Measurements from ENCODE around the gene STYK1.

The STYK1 gene

GRCh38 chr12:10718279-10718821 lies 44.5 kb upstream of the STYK1 start:
- TF ChIP-seq Cebpa-rat (IDR thresholded peaks at IDR 0.05), result no peak
- Histone ChIP-seq H3K27ac (peak overlapping the region in 2 of 11 experiments; percentile 12 to 41; a peak in 2 of 22 replicates), H3K4me2 (peak overlapping the region in 10 of 11 experiments; percentile 3 to 96 (median 86); a peak in 18 of 22 replicates), H3K36me3 (peaks cover 45 to 64% (median 57%) of the 10 kb centered on the region in 11 experiments), H3K9ac (peak overlapping the region in 3 of 11 experiments; percentile 5 to 68 (median 21); a peak in 1 of 22 replicates), H3K9me3 (replicated peaks in 1 of 11) (no peaks in the 10 kb centered on the region), H3K4me3 (peak overlapping the region in 1 of 10 experiments; percentile 10; a peak in 1 of 20 replicates), H3K4me1 (peaks cover 34 to 55% (median 46%) of the 10 kb centered on the region in 10 experiments), H4K20me1 (peaks cover 47 to 87% (median 78%) of the 10 kb centered on the region in 11 experiments), H3K27me3 (no peaks in the 10 kb centered on the region)

DNA sequence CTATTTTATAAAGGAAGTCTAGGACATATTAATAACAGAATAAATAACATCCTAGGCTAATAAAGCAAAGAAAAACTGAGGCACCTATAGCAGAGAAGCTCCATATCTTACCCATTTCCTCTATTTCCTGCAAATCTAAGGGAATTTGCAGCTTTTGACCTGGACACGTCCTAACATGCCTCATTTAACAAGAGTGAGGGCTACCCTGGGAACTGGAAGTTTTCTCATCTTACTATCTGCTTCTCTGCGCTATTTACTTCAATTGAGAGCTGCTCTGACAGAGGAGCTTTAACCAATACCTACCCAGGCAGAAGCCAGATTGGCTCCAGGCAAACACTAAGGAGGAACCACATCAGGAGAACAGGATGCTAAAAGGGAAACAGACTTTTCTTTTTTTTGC lies 43.6 kb upstream of the STYK1 start:
- no peak for TF ChIP-seq Cebpa-rat (IDR thresholded peaks at IDR 0.05)
- Histone ChIP-seq H3K27me3 (no peaks in the 10 kb centered on the region), H3K4me2 (peak overlapping the region in 10 of 11 experiments; percentile 1 to 96 (median 24); a peak in 11 of 22 replicates), H3K4me1 (peaks cover 34 to 55% (median 46%) of the 10 kb centered on the region in 10 experiments), H3K4me3 (no peak overlapping the region), H3K9ac (no peak overlapping the region), H4K20me1 (peaks cover 47 to 95% (median 85%) of the 10 kb centered on the region in 11 experiments), H3K27ac (0 out of 22 replicates have a peak overlapping the region, but pooled peaks of 1 of the 11 experiments have one; percentile 12), H3K9me3 (replicated peaks in 1 of 11) (no peaks in the 10 kb centered on the region), H3K36me3 (peaks cover 54 to 74% (median 66%) of the 10 kb centered on the region in 11 experiments)

DNA sequence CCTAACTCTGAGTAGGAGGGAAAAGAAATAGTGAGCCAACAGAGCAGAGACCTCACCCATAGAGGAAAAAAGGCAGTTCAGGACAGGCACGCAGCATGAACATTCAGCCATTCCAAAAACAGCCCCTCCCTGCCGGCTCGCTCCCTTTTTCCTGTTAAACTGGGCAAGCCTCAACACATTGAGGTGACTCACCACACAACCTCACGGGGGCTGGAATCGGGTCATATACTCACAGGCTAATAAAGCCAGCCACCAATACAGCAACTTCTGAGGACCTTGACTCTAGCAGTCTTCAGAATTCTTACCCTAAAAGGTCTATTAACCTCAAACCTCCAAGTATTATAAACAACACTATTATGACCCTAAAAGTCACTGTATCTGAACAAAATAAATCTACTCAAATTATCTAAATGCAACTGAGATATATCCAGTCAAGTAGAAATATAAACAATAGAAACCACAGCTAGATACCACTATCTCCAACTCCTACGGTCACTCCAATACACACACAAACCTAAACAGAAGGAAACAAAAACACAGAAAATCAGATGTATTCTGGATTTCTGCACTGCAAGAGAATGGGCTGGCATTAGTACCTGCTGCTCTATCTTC lies 43.0 kb upstream of the STYK1 start:
- no peak overlapping the region for H3K27ac ChIP-seq
- H4K20me1 ChIP-seq, result peaks cover 47 to 100% (median 88%) of the 10 kb centered on the region in 11 experiments
- H3K4me1 ChIP-seq, result peaks cover 34 to 53% (median 46%) of the 10 kb centered on the region in 10 experiments
- H3K4me2 ChIP-seq, result peak overlapping the region in 4 of 11 experiments; percentile 7 to 96 (median 56); a peak in 6 of 22 replicates
- no peak overlapping the region for H3K4me3 ChIP-seq
- no peaks in the 10 kb centered on the region for H3K27me3 ChIP-seq
- no peak for TF ChIP-seq Cebpa-rat (IDR thresholded peaks at IDR 0.05)
- no peak overlapping the region for H3K9ac ChIP-seq
- H3K9me3 ChIP-seq (replicated peaks in 1 of 11), result no peaks in the 10 kb centered on the region
- H3K36me3 ChIP-seq, result peaks cover 60 to 80% (median 72%) of the 10 kb centered on the region in 11 experiments

GRCh38 chr12:10716277-10716676 lies 42.4 kb upstream of the STYK1 start:
- no peak overlapping the region for H3K27ac ChIP-seq
- no peak for TF ChIP-seq Cebpa-rat (IDR thresholded peaks at IDR 0.05)

DNA sequence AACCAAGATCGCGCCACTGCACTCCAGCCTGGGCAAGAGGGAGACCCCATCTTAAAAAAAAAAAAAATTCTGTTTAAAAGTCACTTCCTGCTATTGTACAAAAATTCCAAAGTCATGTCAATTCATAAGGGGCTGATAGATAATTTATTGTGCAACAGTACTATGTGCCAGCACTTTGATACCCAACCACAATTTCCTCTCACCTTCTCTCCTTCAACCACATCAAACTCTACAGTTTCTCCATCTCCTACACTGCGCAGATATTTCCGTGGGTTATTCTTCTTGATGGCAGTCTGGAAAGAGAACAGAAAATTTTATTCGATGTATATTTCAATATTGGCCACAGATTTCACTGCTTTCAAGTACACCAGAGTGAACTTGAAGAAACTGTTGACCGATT lies 41.6 kb upstream of the STYK1 start:
- no peak for TF ChIP-seq Cebpa-rat (IDR thresholded peaks at IDR 0.05)
- peaks cover 73 to 93% (median 85%) of the 10 kb centered on the region in 11 experiments for H3K36me3 ChIP-seq

More at GRCh38 chr12:10716277-10716676, 42.4 kb upstream of the STYK1 start:
- Histone ChIP-seq H3K4me1 (peaks cover 30 to 49% (median 45%) of the 10 kb centered on the region in 10 experiments), H3K4me2 (no peak overlapping the region), H4K20me1 (peaks cover 46 to 100% (median 84%) of the 10 kb centered on the region in 11 experiments), H3K36me3 (peaks cover 66 to 85% (median 77%) of the 10 kb centered on the region in 11 experiments), H3K27me3 (no peaks in the 10 kb centered on the region), H3K9me3 (replicated peaks in 1 of 11) (no peaks in the 10 kb centered on the region), H3K9ac (no peak overlapping the region), H3K4me3 (no peak overlapping the region)

DNA sequence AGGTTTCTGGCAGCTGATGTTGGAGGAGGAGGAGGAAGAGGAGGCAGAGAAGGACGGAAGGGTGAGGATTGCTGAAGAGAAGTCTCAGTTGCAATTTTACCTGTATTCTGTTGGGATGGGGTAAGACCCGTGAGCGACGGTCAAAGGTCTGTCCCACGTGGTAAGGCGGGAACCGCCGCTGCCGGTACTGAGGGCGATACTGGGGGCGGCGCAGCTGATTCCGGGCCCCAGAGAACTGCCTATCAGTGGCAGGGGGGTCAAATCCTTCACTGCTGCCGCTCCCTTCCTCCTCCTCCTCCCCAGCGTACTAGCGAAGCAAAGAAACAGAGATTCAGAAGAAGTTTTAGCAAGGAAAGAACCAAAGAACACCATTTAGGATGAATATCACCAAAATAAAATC lies 36.0 kb upstream of the STYK1 start:
- peak overlapping the region in 5 of 11 experiments; percentile 2 to 34 (median 22); a peak in 2 of 22 replicates for H3K9ac ChIP-seq
- H3K27me3 ChIP-seq, result no peaks in the 10 kb centered on the region
- peak overlapping the region; percentile 10 to 74 (median 61); a peak in 18 of 22 replicates for H3K4me2 ChIP-seq
- peak overlapping the region in 2 of 10 experiments; percentile 3 to 27; a peak in 1 of 20 replicates for H3K4me3 ChIP-seq
- peaks cover 6 to 32% (median 22%) of the 10 kb centered on the region in 10 experiments; a peak in 19 of 20 replicates for H3K4me1 ChIP-seq
- peak overlapping the region in 8 of 11 experiments; percentile 4 to 57 (median 30); a peak in 10 of 22 replicates for H3K27ac ChIP-seq
- TF ChIP-seq Cebpa-rat (IDR thresholded peaks at IDR 0.05), result no peak
- peaks cover 97 to 100% (median 99%) of the 10 kb centered on the region in 11 experiments for H3K36me3 ChIP-seq
- peaks cover 0 to 4% (median 0%) of the 10 kb centered on the region in 11 experiments; a peak in 1 of 22 replicates for H3K9me3 ChIP-seq (replicated peaks in 1 of 11)
- peaks cover 0 to 100% (median 42%) of the 10 kb centered on the region in 11 experiments; a peak in 14 of 22 replicates for H4K20me1 ChIP-seq

More for the DNA sequence above, 41.6 kb upstream of the STYK1 start:
- Histone ChIP-seq H3K4me1 (peaks cover 22 to 42% (median 38%) of the 10 kb centered on the region in 10 experiments), H3K9me3 (replicated peaks in 1 of 11) (peaks cover 0 to under 1% (median 0%) of the 10 kb centered on the region in 11 experiments; a peak in 1 of 22 replicates), H4K20me1 (peaks cover 39 to 100% (median 77%) of the 10 kb centered on the region in 11 experiments), H3K4me2 (no peak overlapping the region), H3K9ac (no peak overlapping the region), H3K27ac (no peak overlapping the region), H3K27me3 (no peaks in the 10 kb centered on the region), H3K4me3 (no peak overlapping the region)

GRCh38 chr12:10708862-10709261 lies 35.0 kb upstream of the STYK1 start:
- no peak for TF ChIP-seq Cebpa-rat (IDR thresholded peaks at IDR 0.05)
- Histone ChIP-seq H3K27me3 (no peaks in the 10 kb centered on the region), H3K4me1 (peaks cover 6 to 32% (median 22%) of the 10 kb centered on the region in 10 experiments; a peak in 19 of 20 replicates), H3K9ac (peak overlapping the region in 3 of 11 experiments; percentile 21 to 34 (median 24); a peak in 4 of 22 replicates), H4K20me1 (peaks cover 0 to 100% (median 42%) of the 10 kb centered on the region in 11 experiments; a peak in 14 of 22 replicates), H3K27ac (peak overlapping the region in 7 of 11 experiments; percentile 1 to 57 (median 33); a peak in 10 of 22 replicates), H3K4me2 (peak overlapping the region in 8 of 11 experiments; percentile 13 to 74 (median 66); a peak in 16 of 22 replicates), H3K36me3 (peaks cover 97 to 100% (median 99%) of the 10 kb centered on the region in 11 experiments), H3K4me3 (peak overlapping the region in 1 of 10 experiments; percentile 3; a peak in 1 of 20 replicates), H3K9me3 (replicated peaks in 1 of 11) (peaks cover 0 to 4% (median 0%) of the 10 kb centered on the region in 11 experiments; a peak in 1 of 22 replicates)

DNA sequence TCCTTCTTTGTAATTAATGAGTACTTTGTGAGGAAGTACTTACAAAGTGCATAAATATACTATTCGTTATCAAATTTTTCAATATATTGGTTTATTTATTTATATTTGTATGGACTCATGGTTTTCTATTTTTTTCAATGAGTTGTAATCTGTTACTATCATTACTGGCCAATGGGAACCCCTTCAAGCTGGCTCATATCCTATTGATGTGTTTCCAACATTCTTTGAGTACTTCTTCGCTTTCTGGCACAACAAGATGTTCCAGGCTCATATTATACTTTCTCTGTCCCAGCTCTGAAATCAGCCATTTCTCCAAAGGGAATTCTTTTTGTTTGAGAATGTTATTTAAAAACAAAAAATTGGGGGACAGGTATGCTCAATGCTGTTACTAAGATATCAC lies 31.8 kb upstream of the STYK1 start:
- no peaks in the 10 kb centered on the region for H3K27me3 ChIP-seq
- peaks cover 98 to 100% (median 99%) of the 10 kb centered on the region in 11 experiments for H3K36me3 ChIP-seq
- no peak overlapping the region for H3K4me2 ChIP-seq
- peaks cover 0 to 4% (median 0%) of the 10 kb centered on the region in 11 experiments; a peak in 1 of 22 replicates for H3K9me3 ChIP-seq (replicated peaks in 1 of 11)
- no peak overlapping the region for H3K9ac ChIP-seq
- H3K4me1 ChIP-seq, result peaks cover 6 to 32% (median 22%) of the 10 kb centered on the region in 10 experiments; a peak in 19 of 20 replicates
- TF ChIP-seq Cebpa-rat (IDR thresholded peaks at IDR 0.05), result no peak
- H4K20me1 ChIP-seq, result peaks cover 0 to 100% (median 32%) of the 10 kb centered on the region in 11 experiments; a peak in 12 of 22 replicates
- no peak overlapping the region for H3K4me3 ChIP-seq
- H3K27ac ChIP-seq, result no peak overlapping the region

All from BLaER1 treated with 17β-estradiol and CSF1 and Interleukin-3, amounts not matched to agents 10 nM and 100 nM (cell line).